Effector memory CD8-positive, alpha-beta T cell (primary cell): ENCODE measurements around the gene DOCK3.
"Not testable (repeated sequence)": the region's sequence is repeated elsewhere in the genome, so short reads cannot be mapped to it uniquely, and the experiment has no call there.

Experiments used
- ATAC-seq: fragments of 150-1000 bp; cut with Tn5 transposase; replicated peaks from 2 replicates; pipeline ENCODE4 v1.10.0; 2021; ENCODE audit warnings: mild to moderate bottlenecking, moderate library complexity
- DNase-seq, 3 experiments: peaks; one replicate each; pipeline ENCODE4 v3.0.0; 2021
- H3K27ac Mint-ChIP-seq, 2 donors: one replicate each; pipeline ENCODE4 v1.8.0; 2022; ENCODE audit warnings: mild to moderate bottlenecking in 2 of 2, mixed read lengths in 2 of 2, moderate library complexity in 2 of 2
- H3K27me3 Mint-ChIP-seq, 2 donors: one replicate each; pipeline ENCODE4 v1.8.0; 2022; ENCODE audit warnings: mixed read lengths in 2 of 2
- H3K36me3 Mint-ChIP-seq: one replicate; pipeline ENCODE4 v1.8.0; 2022; ENCODE audit warnings: mild to moderate bottlenecking, moderate library complexity, mixed read lengths; ENCODE audit not compliant: insufficient read depth
- H3K4me1 Mint-ChIP-seq, 2 donors: one replicate each; pipeline ENCODE4 v1.8.0; 2022; ENCODE audit warnings: low read depth in 2 of 2, mixed read lengths in 2 of 2
- H3K4me3 Mint-ChIP-seq, 2 donors: one replicate each; pipeline ENCODE4 v1.8.0; 2022; ENCODE audit warnings: mild to moderate bottlenecking in 2 of 2, mixed read lengths in 2 of 2, moderate library complexity in 2 of 2
- H3K9me3 Mint-ChIP-seq, 2 donors: one replicate each; pipeline ENCODE4 v1.8.0; 2022; ENCODE audit warnings: mixed read lengths in 2 of 2

The DOCK3 gene

DNA sequence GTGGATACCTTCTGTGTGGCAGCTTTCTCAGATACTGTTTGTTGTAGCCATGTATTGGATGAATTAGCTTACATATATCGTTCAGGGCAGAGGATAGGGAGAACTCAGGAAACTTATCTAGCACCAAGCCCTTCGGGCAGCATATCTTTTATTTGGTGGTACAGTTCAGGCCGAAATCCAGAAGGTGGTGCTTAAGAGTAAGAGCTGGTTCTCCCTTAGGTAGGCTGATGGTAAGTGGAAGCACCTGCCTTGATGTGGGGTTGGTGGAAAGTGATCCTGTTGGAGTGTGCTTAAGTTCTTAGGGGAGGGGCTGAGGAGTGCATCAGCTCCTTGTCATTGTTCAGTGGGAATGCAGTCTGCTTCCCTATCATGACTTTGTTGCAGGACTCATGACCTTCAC, 187.5 kb downstream of the DOCK3 start:
- no peak overlapping the region for H3K27ac Mint-ChIP-seq

DNA sequence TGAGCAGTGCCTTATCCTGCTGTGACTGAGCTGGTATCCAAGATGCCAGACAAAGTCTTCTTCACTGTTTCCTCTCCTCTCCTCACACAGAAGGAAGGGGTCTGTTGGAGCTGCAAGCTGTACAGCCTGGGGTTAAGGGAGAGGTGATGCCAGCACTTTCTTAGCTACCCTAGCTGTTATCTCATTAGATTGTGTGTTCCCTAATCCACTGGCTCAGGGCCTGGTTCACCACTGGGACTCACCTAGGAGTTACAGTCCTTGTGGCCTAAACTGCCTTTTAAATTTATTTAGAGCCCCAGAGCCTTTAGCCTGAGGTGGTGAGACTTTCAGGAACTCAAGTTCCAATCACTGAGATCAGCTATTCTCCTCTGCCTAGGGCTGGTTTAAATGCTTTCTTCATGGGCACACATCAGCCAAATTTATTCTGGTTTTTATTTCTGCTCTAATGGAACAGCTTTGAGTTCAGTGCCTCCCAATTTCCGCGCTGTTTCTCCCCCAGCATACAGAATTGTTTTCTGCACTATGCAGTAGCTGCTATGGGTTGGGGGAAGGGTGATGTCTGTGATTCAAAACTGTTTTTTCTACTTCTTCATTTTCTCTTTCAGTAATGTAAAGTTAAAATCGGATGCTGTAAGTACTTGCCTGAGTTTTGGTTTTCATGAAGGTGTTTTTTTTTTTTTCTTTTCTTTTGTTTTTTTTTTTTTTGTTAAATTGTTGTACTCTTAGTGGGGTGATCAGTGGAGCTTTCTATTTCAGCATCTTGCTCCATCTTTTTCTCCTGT, 198.8 kb downstream of the DOCK3 start:
- peaks cover 39 to 62% of the 10 kb centered on the region in 2 donors for H3K27me3 Mint-ChIP-seq
- peaks cover 8 to 15% of the 10 kb centered on the region in 2 donors for H3K9me3 Mint-ChIP-seq
- H3K4me3 Mint-ChIP-seq = no peak overlapping the region
- DNase-seq (no peak), ATAC-seq (no peak)
- no peaks in the 10 kb centered on the region for H3K36me3 Mint-ChIP-seq
- H3K4me1 Mint-ChIP-seq = peaks cover 1 to 3% of the 10 kb centered on the region in 2 donors
- H3K27ac Mint-ChIP-seq = no peak overlapping the region

More for the DNA sequence above, 187.5 kb downstream of the DOCK3 start:
- Mint-ChIP-seq H3K4me1 (no peaks in the 10 kb centered on the region), H3K36me3 (peaks cover 3% of the 10 kb centered on the region), H3K27me3 (peaks cover 27 to 57% of the 10 kb centered on the region in 2 donors), H3K9me3 (peaks cover 3 to 6% of the 10 kb centered on the region in 2 donors), H3K4me3 (no peak overlapping the region)
- DNase-seq (no peak), ATAC-seq (no peak)

DNA sequence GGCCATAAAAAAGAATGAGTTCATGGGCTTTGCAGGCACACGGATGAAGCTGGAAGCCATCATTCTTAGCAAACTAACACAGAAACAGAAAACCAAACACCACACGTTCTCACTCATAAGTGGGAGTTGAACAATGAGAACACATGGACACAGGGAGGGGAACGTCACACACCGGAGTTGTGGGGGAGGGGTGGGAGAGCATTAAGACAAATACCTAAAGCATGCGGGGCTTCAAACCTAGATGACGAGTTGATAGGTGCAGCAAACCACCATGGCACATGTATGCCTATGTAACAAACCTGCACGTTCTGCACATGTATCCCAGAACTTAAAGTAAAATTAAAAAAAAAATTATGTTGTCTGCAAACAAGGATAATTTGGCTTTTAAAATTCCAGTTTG, 200.1 kb downstream of the DOCK3 start:
- not testable (repeated sequence) for ATAC-seq, H3K36me3 Mint-ChIP-seq, H3K4me1 Mint-ChIP-seq, DNase-seq, H3K27ac Mint-ChIP-seq, H3K4me3 Mint-ChIP-seq
- Mint-ChIP-seq H3K9me3 (peaks cover 8 to 15% of the 10 kb centered on the region in 2 donors), H3K27me3 (peaks cover 46 to 69% of the 10 kb centered on the region in 2 donors)

DNA sequence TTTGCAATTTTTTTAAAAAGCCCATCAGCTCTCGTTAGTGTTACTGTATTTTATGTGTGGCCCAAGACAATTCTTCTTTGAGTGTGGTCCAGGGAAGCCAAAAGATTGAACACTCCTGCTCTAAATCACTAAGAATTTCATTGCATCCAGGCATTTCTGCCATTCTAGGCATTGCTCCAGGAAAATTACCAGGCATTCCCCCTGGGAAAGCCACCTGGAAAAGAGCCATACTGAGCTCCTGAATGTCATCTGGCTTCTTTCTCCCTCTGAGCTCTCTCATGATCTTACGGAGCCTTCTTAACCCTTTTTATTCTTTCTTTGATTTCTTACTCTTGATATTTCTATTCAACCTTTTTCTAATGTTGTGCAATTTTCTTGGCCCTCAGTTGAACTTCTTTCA, 202.2 kb downstream of the DOCK3 start:
- no peak for ATAC-seq
- Mint-ChIP-seq H3K4me3 (no peak overlapping the region), H3K9me3 (peaks cover 1 to 6% of the 10 kb centered on the region in 2 donors), H3K27ac (no peak overlapping the region), H3K36me3 (no peaks in the 10 kb centered on the region), H3K4me1 (peaks cover 1 to 3% of the 10 kb centered on the region in 2 donors), H3K27me3 (peaks cover 39 to 60% of the 10 kb centered on the region in 2 donors)
- no peak for DNase-seq

- H3K27ac Mint-ChIP-seq, DNase-seq, H3K4me1 Mint-ChIP-seq, ATAC-seq, H3K36me3 Mint-ChIP-seq, H3K4me3 Mint-ChIP-seq, H3K9me3 Mint-ChIP-seq: not testable (repeated sequence)
- H3K27me3 Mint-ChIP-seq = peaks cover 30 to 39% of the 10 kb centered on the region in 2 donors
Measured at GRCh38 chr3:50882733-50883132, 208.0 kb downstream of the DOCK3 start.

DNA sequence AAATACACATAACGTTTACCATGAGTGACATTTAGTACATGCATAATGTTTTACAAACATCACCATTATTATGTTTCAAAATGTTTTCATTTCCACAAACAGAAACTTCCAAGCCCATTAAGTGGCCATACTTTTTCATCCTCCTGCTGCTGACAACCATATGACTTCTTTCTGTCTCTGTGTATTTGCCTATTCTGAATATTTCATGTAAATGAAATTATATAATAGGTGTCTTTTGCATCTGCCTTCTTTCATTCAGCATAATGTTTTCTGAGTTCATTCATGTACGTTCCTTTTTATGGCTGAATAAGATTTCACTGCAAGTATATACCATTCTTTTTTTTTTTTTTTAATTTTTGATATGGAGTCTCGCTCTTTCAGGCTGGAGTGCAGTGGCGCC, 209.0 kb downstream of the DOCK3 start:
- no peaks in the 10 kb centered on the region for H3K36me3 Mint-ChIP-seq
- H3K9me3 Mint-ChIP-seq = no peaks in the 10 kb centered on the region
- no peak for ATAC-seq
- H3K4me3 Mint-ChIP-seq = no peak overlapping the region
- H3K27me3 Mint-ChIP-seq = peaks cover 20 to 28% of the 10 kb centered on the region in 2 donors
- H3K27ac Mint-ChIP-seq = no peak overlapping the region
- no peak for DNase-seq
- H3K4me1 Mint-ChIP-seq = no peaks in the 10 kb centered on the region

GRCh38 chr3:50885070-50885850, 210.5 kb downstream of the DOCK3 start:
- H3K27ac Mint-ChIP-seq = no peak overlapping the region
- peaks cover 6 to 19% of the 10 kb centered on the region in 2 donors for H3K27me3 Mint-ChIP-seq
- ATAC-seq (no peak), DNase-seq (no peak)
- H3K4me3 Mint-ChIP-seq = no peak overlapping the region
- H3K36me3 Mint-ChIP-seq = no peaks in the 10 kb centered on the region
- no peaks in the 10 kb centered on the region for H3K4me1 Mint-ChIP-seq
- H3K9me3 Mint-ChIP-seq = no peaks in the 10 kb centered on the region

GRCh38 chr3:50890688-50891344, 216.1 kb downstream of the DOCK3 start:
- H3K9me3 Mint-ChIP-seq = peaks cover 7 to 16% of the 10 kb centered on the region in 2 donors
- no peak for DNase-seq
- no peak for ATAC-seq
- H3K36me3 Mint-ChIP-seq = no peaks in the 10 kb centered on the region
- H3K4me3 Mint-ChIP-seq = no peak overlapping the region
- H3K27ac Mint-ChIP-seq = no peak overlapping the region
- peaks cover 0 to 16% of the 10 kb centered on the region in 2 donors for H3K27me3 Mint-ChIP-seq
- H3K4me1 Mint-ChIP-seq = no peaks in the 10 kb centered on the region

DNA sequence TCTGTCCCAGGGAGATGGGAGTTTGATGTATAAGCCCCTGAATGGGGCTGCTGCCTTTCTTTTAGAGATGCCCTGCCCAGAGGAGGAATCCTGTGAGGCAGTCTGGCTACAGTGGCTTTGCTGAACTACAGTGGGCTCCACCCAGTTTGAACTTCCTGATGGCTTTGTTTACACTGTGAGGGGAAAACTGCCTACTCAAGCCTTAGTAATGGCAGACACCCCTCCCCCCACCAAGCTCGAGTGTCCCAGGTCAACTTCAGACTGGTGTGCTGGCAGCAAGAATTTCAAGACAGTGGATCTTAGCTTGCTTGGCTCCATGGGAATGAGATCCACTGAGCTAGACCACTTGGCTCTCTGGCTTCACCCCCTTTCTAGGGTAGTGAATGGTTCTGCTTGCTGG, 226.4 kb downstream of the DOCK3 start:
- ATAC-seq, H3K27ac Mint-ChIP-seq, H3K4me3 Mint-ChIP-seq, DNase-seq, H3K9me3 Mint-ChIP-seq, H3K36me3 Mint-ChIP-seq, H3K4me1 Mint-ChIP-seq: not testable (repeated sequence)
- peaks cover 43 to 46% of the 10 kb centered on the region in 2 donors for H3K27me3 Mint-ChIP-seq

DNA sequence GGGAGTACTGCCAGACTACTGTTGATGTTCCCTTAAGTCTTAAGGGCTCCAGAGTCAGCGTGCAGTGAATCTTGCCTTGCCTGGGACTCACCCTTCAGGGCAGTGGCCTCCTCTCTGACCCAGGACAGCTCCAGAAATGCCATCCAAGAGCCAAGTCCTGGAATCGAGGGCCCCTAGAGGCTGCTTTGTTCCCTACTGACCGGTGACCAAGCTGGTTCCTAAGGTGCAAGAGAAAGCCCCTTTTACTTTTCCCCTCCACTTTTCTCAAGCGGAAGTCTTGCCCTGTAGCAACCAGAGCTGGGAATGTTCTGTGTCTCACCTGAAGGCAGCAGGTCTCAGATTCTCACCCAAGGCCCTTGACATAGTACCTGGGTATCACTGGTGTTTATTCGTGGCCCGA, 238.0 kb downstream of the DOCK3 start:
- peaks cover 0 to 5% of the 10 kb centered on the region in 2 donors for H3K9me3 Mint-ChIP-seq
- DNase-seq (no peak), ATAC-seq (no peak)
- H3K27ac Mint-ChIP-seq = no peak overlapping the region
- no peaks in the 10 kb centered on the region for H3K36me3 Mint-ChIP-seq
- no peaks in the 10 kb centered on the region for H3K4me1 Mint-ChIP-seq
- no peak overlapping the region for H3K4me3 Mint-ChIP-seq
- peaks cover 46 to 49% of the 10 kb centered on the region in 2 donors for H3K27me3 Mint-ChIP-seq

- Mint-ChIP-seq H3K4me1 (no peaks in the 10 kb centered on the region), H3K4me3 (no peak overlapping the region), H3K27ac (no peak overlapping the region), H3K9me3 (peaks cover 0 to 3% of the 10 kb centered on the region in 2 donors), H3K27me3 (peaks cover 41 to 43% of the 10 kb centered on the region in 2 donors), H3K36me3 (no peaks in the 10 kb centered on the region)
- ATAC-seq = no peak
- DNase-seq = no peak
Measured at GRCh38 chr3:50913260-50913659, 238.5 kb downstream of the DOCK3 start.

- not testable (repeated sequence) for DNase-seq, H3K4me1 Mint-ChIP-seq, H3K27ac Mint-ChIP-seq, H3K9me3 Mint-ChIP-seq, H3K36me3 Mint-ChIP-seq, H3K4me3 Mint-ChIP-seq, ATAC-seq
- peaks cover 36 to 59% of the 10 kb centered on the region in 2 donors for H3K27me3 Mint-ChIP-seq
Measured at GRCh38 chr3:50922071-50922470, 247.3 kb downstream of the DOCK3 start.

DNA sequence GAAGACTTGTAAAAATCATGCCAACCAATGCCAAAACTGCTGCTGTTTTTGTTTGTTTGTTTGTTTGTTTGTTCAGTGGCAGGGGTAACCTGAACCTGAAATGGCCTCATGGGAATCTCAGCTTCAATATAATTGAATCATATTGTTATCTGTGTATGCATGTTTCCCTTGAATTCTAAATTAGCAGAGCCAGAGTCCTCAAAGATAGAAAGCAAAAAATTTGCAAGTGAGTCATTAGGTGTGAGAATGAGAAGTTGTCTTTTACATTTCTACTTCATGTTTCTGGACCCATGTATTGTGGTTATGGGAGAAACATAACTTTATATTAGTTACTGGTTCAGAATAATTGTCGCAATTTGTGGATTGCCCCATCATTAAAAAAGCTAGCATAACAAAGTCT, 249.2 kb downstream of the DOCK3 start:
- no peak for DNase-seq
- H3K4me1 Mint-ChIP-seq = no peaks in the 10 kb centered on the region
- ATAC-seq = no peak
- peaks cover 41 to 52% of the 10 kb centered on the region in 2 donors for H3K27me3 Mint-ChIP-seq
- no peak overlapping the region for H3K4me3 Mint-ChIP-seq
- no peaks in the 10 kb centered on the region for H3K36me3 Mint-ChIP-seq
- peaks cover 0 to 1% of the 10 kb centered on the region in 2 donors for H3K9me3 Mint-ChIP-seq
- no peak overlapping the region for H3K27ac Mint-ChIP-seq
